Measurements from ENCODE around the gene ALS2.

DNA sequence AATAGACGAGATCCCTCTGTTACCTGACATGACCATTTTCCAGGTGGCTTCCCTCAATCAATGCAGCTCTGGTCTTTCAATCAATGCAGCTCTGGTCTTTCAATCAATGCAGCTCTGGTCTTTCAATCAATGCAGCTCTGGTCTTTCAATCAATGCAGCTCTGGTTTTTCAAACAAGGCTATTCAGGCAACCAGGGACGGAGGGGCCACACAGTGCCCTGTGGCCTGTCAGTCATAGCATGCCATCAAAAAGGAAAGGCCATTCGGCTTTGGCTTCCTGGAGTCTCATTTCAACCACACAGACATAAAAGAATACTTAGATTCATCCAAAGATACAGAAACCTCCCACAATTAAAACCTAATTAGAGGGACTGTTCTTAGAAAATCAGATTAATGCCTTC, 95.6 kb downstream of the ALS2 start:
- TF ChIP-seq, protein P1, sequence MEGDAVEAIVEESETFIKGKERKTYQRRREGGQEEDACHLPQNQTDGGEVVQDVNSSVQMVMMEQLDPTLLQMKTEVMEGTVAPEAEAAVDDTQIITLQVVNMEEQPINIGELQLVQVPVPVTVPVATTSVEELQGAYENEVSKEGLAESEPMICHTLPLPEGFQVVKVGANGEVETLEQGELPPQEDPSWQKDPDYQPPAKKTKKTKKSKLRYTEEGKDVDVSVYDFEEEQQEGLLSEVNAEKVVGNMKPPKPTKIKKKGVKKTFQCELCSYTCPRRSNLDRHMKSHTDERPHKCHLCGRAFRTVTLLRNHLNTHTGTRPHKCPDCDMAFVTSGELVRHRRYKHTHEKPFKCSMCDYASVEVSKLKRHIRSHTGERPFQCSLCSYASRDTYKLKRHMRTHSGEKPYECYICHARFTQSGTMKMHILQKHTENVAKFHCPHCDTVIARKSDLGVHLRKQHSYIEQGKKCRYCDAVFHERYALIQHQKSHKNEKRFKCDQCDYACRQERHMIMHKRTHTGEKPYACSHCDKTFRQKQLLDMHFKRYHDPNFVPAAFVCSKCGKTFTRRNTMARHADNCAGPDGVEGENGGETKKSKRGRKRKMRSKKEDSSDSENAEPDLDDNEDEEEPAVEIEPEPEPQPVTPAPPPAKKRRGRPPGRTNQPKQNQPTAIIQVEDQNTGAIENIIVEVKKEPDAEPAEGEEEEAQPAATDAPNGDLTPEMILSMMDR (IDR thresholded peaks at IDR 0.05) = no peak
- no peak for TF ChIP-seq POLR2A (IDR thresholded peaks at IDR 0.05)
